Immature natural killer cell (primary cell): ENCODE data around the gene DNMBP. TPM values are rescaled to one million over a fixed set of nuclear protein-coding genes. Genes with fewer than 3 reads are reported as not detected.
"Not testable (repeated sequence)": the region's sequence is repeated elsewhere in the genome, so short reads cannot be mapped to it uniquely, and the experiment has no call there.

ENCODE experiments used
- DNase-seq, 3 donors: peaks; one replicate each; pipeline ENCODE4 v3.0.0; 2022; ENCODE audit warnings: mixed read lengths in 1 of 3
- H3K27ac Mint-ChIP-seq, 6 donors: one replicate each; pipeline ENCODE4 v1.8.0; 2020; ENCODE audit warnings: mixed read lengths in 6 of 6, mild to moderate bottlenecking in 5 of 6, inconsistent platforms in 4 of 6, moderate library complexity in 3 of 6
- H3K27me3 Mint-ChIP-seq, 3 donors: one replicate each; pipeline ENCODE4 v1.8.0; 2020 to 2021; ENCODE audit warnings: low read depth in 3 of 3, mild to moderate bottlenecking in 3 of 3, mixed read lengths in 3 of 3, moderate library complexity in 3 of 3, inconsistent platforms in 1 of 3
- H3K36me3 Mint-ChIP-seq, 3 donors: one replicate each; pipeline ENCODE4 v1.8.0; 2020; ENCODE audit warnings: mixed read lengths in 3 of 3, inconsistent platforms in 2 of 3, mild to moderate bottlenecking in 2 of 3
- H3K4me1 Mint-ChIP-seq, 2 donors: one replicate each; pipeline ENCODE4 v1.8.0; 2020; ENCODE audit warnings: inconsistent platforms in 2 of 2, mild to moderate bottlenecking in 2 of 2, mixed read lengths in 2 of 2, moderate library complexity in 1 of 2
- H3K4me3 Mint-ChIP-seq, 5 donors: one replicate each; pipeline ENCODE4 v1.8.0; 2020; ENCODE audit warnings: mild to moderate bottlenecking in 5 of 5, mixed read lengths in 5 of 5, inconsistent platforms in 3 of 5, moderate library complexity in 3 of 5
- H3K9me3 Mint-ChIP-seq, 6 donors: one replicate each; pipeline ENCODE4 v1.8.0; 2020; ENCODE audit warnings: mild to moderate bottlenecking in 6 of 6, mixed read lengths in 6 of 6, inconsistent platforms in 4 of 6, moderate library complexity in 3 of 6
- polyA plus RNA-seq, 3 donors: library from polyadenylated mRNA; unstranded; fragments of 300-500 nt; fragmentation: Illumina TruSeq; gene quantifications; one replicate each; pipeline ENCODE4 v1.2.3, GENCODE V29; 2021

Gene DNMBP
- polyA plus RNA-seq, 3 donors from 2014 or later, result 0.41 to 2.8 TPM; not detected in 1

DNA sequence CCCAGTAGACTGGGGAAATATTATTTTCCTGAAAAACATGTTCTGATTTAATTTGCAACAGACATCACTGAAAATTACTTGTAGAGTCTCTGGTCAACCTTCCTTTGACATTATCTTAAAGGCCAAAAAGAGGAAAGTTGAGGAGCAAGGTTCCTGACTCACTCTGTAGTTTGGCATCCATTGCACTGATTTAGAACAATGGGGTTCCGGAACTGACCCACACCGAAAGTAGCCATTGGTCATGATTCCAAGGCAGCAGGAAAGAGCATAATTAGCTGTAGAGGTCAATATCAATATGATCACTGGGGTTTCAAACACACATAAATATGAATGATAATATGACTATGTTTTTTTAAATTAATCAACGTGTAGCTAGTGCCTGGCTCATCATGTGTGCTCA is 65.8 kb downstream of the DNMBP start:
- H3K9me3 Mint-ChIP-seq, result no peaks in the 10 kb centered on the region
- H3K4me1 Mint-ChIP-seq, result peaks cover 0 to 6% of the 10 kb centered on the region in 2 donors
- DNase-seq, result no peak
- no peaks in the 10 kb centered on the region for H3K27me3 Mint-ChIP-seq
- peaks cover 10 to 16% (median 14%) of the 10 kb centered on the region in 3 donors for H3K36me3 Mint-ChIP-seq
- no peak overlapping the region for H3K27ac Mint-ChIP-seq
- H3K4me3 Mint-ChIP-seq, result no peak overlapping the region

DNA sequence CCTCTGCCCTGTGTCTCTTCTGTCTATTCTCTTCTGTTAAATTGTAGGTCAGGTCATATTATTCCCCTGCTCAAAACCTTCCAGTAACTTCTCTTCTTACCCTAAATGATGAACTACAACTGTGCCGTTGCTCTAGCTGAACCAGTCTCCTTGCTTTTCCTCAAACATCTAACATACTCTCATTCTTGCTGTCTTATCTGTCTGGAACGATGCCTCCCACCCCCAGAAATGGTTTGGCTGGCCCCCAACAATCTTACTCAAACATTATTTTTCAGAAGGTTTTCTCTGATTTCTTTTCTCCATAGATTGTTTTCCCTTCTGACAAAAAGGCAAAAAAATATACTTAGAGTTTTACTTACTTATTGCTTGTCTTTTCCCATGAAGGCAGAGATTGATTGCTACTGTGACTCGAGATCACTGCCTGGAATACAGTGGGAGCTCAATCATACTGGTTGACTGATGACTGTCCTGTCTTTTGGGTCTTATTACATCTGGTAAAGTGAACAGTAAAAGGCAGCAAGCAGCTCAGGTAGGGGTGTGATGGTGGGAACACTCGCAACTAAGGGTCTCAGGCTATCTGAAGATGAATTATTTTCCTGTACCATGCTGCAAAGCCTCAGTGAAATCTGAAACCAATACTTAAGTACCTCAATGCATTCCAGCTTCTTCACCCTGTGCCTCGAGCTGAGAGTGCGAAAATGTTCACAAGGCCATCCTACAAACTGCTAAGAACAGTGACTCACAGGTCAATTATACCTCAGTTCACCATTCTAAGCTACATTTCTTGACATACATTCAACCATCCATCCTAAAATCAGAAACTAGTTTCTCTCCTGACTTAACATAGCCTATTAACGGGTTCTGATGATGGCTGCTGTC is 67.6 kb downstream of the DNMBP start:
- DNase-seq, result no peak
- peaks cover 9 to 14% of the 10 kb centered on the region in 2 donors for H3K4me1 Mint-ChIP-seq
- no peak overlapping the region for H3K4me3 Mint-ChIP-seq
- H3K36me3 Mint-ChIP-seq, result peaks cover 11 to 14% (median 13%) of the 10 kb centered on the region in 3 donors
- no peaks in the 10 kb centered on the region for H3K27me3 Mint-ChIP-seq
- no peak overlapping the region for H3K27ac Mint-ChIP-seq
- no peaks in the 10 kb centered on the region for H3K9me3 Mint-ChIP-seq

DNA sequence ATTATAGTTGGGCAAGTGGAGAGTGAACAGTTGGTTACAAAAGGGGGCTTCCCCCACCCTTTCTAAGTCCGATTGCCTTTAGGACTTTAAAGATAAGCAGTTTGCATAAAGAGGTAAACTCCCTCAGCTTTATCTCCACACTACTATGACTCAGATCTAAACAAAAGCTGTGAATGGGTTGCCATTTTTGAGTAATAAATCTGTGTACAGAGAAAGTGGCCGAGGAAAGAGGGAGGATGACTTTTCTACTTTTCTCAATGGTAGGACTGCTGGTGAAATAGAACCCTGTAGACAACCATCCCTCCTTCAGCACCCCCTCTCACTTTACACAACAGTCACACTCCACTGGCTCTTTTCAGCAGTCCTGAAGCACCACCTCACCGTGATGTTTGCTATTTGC is 71.2 kb downstream of the DNMBP start:
- Mint-ChIP-seq H3K4me1 (peaks cover 9 to 15% of the 10 kb centered on the region in 2 donors), H3K36me3 (peaks cover 9 to 18% (median 13%) of the 10 kb centered on the region in 3 donors), H3K27ac (no peak overlapping the region), H3K4me3 (no peak overlapping the region), H3K9me3 (no peaks in the 10 kb centered on the region), H3K27me3 (no peaks in the 10 kb centered on the region)
- DNase-seq, result no peak

DNA sequence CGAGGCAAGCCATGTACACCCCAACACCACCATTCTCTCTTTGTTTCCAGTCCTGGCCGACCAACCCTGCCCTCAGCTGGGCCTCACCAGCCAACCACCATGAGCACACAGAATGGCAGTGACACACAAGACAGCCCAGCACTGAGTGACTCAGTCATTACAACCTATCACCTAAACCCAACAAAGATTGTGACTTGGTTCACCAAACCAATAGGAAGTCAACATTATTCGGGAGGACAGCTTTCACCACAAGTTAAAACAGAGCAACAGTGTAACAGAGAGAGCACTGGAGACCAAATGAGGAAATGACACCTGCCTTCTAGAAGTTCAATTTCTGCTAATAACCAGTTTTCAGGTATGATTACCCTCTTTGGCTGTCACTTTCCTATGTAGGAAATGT is 72.1 kb downstream of the DNMBP start:
- DNase-seq, result peak in 1 of 3 donors; percentile 1
- peaks cover 9 to 18% (median 13%) of the 10 kb centered on the region in 3 donors for H3K36me3 Mint-ChIP-seq
- no peaks in the 10 kb centered on the region for H3K9me3 Mint-ChIP-seq
- peaks cover 9 to 15% of the 10 kb centered on the region in 2 donors for H3K4me1 Mint-ChIP-seq
- no peaks in the 10 kb centered on the region for H3K27me3 Mint-ChIP-seq
- no peak overlapping the region for H3K4me3 Mint-ChIP-seq
- peak overlapping the region in 1 of 6 donors; percentile 84 for H3K27ac Mint-ChIP-seq

DNA sequence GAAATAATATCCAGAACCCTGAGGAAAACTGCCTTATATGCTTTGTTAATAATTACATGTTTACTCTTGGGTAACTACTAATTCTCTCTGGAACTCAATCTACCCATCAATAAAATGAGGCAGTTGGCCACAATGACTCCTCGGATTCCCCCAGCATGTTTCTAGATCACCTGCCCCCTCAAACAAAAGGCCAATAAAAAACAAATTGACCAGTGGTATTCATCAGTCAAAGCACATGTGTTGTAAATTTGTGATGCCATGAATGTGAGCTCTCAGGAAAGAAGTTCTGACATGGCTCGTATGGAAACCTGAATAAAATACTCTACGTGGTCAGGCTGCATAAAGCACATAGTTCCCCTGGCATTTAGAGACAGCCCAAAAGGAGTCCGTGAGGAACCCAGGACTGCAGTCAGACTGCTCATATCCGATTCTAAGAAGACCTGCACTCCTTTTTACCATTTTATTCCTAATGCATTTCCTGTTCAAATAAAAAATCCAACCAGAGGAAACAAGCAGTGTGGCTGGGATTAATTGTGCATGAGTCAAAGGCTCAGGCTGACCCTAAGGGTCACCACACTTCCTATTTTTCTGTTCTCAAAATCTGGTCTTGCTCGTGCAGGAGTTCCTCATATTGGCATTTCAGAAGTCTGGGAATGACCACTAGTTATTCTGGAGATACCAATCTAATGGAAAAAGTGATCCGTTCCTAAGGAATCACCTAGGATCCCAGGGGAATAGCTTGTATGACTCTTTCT is 77.4 kb downstream of the DNMBP start:
- not testable (repeated sequence) for DNase-seq, H3K27me3 Mint-ChIP-seq, H3K9me3 Mint-ChIP-seq, H3K36me3 Mint-ChIP-seq, H3K4me3 Mint-ChIP-seq
- Mint-ChIP-seq H3K27ac (peak overlapping the region in 1 of 6 donors; percentile 4), H3K4me1 (peaks cover under 1 to 11% of the 10 kb centered on the region in 2 donors)

DNA sequence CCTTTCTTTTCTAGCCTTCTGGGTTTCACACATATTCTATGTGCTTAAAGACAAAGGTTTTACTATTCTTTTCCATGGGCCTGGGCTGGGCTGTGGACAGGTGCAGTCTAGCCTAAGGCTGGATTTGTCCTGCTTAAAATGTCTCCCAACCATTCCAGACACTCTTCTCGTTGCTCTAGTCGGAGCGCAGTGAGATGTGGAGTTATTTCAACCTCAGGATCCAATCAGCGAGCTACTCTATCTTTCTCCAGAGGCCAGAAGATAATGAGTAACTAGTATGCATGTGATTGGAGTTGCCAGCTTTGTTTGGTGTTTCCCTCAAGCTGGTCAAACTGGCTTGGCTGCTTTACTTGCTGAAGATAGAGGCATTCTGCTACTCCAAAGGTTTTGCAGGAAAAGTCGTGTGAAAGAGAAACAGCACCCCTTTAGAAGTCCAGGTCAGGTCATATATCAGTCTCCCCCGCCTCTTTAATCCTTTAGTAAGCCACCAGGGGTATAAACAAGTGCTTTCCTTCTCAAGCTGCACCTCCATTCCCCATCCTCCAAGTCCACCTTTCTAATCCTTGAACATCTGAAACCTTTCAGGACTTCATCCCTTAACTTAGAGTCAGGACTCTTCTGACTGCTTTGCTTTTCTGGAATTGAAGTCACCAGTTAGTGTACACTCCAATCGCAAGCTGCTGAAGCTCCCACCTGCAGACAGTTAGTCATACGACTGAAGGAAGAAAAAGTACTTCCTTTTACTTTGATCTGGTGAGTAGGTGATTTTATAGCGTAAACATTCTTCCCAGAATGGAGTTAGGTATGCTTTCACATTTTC is 78.8 kb downstream of the DNMBP start:
- H3K4me3 Mint-ChIP-seq, result no peak overlapping the region
- H3K4me1 Mint-ChIP-seq, result peaks cover 0 to 10% of the 10 kb centered on the region in 2 donors
- no peaks in the 10 kb centered on the region for H3K9me3 Mint-ChIP-seq
- peak overlapping the region in 1 of 6 donors; percentile 37 for H3K27ac Mint-ChIP-seq
- no peak for DNase-seq
- H3K36me3 Mint-ChIP-seq, result peaks cover 0 to 8% (median 0%) of the 10 kb centered on the region in 3 donors
- no peaks in the 10 kb centered on the region for H3K27me3 Mint-ChIP-seq

DNA sequence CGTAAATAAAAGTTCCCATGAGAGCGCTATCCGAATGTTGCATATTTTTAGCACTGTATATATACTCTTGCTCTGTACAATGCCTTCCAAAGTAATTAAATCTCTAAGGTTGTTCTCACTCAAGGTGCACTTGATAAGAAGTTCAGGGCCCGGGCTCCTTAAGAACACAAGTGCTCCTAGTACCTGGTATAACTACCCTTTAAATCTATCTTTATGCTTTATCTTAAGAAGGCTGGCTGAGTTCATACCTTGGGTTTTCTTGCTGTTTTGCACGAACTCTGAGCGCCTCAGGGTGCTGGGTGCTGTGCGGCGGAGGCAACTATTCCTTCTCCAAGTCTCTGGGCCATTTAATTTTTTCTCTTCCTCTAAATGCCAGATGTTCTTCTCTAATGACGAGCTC is 80.4 kb downstream of the DNMBP start:
- no peak overlapping the region for H3K4me3 Mint-ChIP-seq
- H3K27ac Mint-ChIP-seq, result no peak overlapping the region
- peaks cover 2 to 10% of the 10 kb centered on the region in 2 donors for H3K4me1 Mint-ChIP-seq
- no peaks in the 10 kb centered on the region for H3K27me3 Mint-ChIP-seq
- H3K9me3 Mint-ChIP-seq, result no peaks in the 10 kb centered on the region
- peaks cover 0 to 5% (median 2%) of the 10 kb centered on the region in 3 donors for H3K36me3 Mint-ChIP-seq
- DNase-seq, result no peak

DNA sequence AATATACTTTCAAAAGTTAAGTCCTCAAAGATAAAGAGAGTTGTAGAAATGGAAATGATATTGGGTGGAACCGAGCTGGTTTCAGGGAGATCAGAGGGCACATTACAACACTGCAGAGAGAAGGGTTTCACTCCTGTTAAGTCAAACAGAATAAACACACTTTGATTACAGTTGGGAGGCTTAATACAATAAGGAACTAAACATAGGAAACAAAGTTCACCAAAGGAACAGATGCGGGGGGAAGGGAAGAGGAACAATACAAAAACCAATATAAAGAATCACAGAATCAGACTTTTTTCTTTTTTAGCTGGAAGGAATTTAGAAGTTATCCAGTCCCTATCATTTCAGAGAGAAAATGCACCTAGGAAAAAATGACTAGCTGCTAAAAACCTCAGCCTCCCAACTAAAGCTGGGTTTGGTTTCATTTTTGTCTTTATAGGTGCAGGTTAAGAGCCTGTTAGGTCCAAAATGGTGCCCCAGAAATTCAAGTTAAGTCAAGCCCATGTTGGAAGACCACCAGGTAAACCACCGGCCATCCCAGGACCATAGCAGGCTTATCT is 81.9 kb downstream of the DNMBP start:
- Mint-ChIP-seq H3K9me3 (no peaks in the 10 kb centered on the region), H3K27me3 (peaks cover 0 to 2% (median 0%) of the 10 kb centered on the region in 3 donors), H3K27ac (peak overlapping the region in 1 of 6 donors; percentile 73), H3K4me1 (peaks cover 2 to 10% of the 10 kb centered on the region in 2 donors), H3K36me3 (peaks cover 0 to 4% (median 3%) of the 10 kb centered on the region in 3 donors), H3K4me3 (no peak overlapping the region)
- DNase-seq, result no peak

DNA sequence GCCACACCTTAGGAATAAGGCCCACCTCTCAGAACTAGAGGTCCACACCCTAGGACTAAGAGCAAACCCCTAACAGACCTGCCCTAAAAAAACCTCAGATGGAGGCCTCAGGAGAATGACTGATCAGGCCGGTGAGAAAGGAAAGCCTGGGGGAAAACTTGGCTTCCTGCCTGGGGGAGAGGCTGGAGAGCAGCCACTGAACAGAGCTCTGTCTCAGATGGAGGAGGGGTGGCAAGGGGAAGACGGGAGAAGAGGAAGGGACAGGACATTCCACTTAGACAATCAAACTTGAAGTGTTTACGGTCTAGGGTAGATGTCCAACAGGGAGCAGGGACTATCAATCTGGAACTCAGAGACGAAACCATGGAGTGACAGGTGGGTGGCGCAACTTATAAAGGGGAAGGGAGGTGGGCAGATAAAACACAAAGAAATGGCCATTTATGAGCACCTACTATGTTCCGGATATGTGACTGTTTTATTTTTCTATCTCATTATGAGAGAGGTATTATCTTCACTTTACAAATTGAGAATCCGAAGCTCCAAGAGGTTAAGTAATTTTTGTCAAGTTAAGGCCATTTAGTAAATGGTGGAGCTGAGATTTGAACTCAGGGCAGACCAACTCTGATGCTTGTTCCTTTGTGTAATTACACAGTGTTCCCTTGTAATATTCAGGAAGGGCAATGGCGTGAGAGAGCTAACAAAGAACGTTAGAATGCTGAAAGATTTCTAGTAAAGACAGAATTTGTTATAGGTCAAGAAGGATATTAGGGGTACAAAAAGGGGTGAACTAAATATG is 82.6 kb downstream of the DNMBP start:
- Mint-ChIP-seq H3K4me1 (peaks cover 2 to 11% of the 10 kb centered on the region in 2 donors), H3K27me3 (peaks cover 0 to 2% (median 0%) of the 10 kb centered on the region in 3 donors), H3K4me3 (no peak overlapping the region), H3K9me3 (no peaks in the 10 kb centered on the region), H3K27ac (peak overlapping the region in 1 of 6 donors; percentile 73), H3K36me3 (peaks cover 1 to 4% (median 3%) of the 10 kb centered on the region in 3 donors)
- DNase-seq, result no peak

DNA sequence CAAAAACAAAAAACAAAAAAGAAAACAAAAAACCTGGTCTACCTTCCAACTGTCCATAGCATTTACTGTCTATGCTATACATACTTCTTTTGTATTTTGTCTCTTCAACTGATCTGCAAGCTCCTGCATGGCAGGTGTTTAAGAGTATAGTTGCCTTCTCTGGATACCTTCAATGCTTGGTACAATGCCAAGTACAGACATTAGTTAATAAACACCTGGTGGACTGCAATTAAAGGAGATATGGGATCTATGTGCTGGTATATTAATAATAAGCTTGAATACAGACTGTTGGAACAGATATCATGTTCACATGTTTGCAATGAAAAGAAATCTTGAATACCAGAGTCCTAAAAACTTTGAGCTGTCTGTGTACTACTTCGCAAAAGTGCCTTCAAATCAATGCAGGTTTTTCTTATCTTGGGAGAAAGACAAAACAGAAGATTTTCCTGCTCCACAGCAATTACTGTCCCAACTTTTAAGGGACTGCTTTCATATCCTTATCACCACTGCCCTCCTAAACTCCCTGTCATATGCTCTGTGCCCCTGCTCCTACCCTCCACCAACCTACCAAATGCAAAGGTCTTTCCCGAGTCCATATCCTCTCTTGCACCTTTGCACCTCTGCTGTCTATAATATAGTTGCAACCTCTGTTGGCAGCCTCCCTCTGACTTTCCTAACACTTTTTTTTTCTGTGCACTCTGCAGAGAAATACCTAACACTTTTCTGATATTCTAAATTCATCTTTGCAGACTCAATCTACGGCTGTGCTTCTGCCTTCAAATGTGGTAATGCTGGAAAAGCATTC is 85.1 kb downstream of the DNMBP start:
- Mint-ChIP-seq H3K27ac (no peak overlapping the region), H3K36me3 (peaks cover 0 to 10% (median 8%) of the 10 kb centered on the region in 3 donors), H3K4me3 (no peak overlapping the region), H3K9me3 (no peaks in the 10 kb centered on the region), H3K4me1 (peaks cover 2 to 15% of the 10 kb centered on the region in 2 donors), H3K27me3 (peaks cover 0 to 2% (median 0%) of the 10 kb centered on the region in 3 donors)
- DNase-seq, result no peak

DNA sequence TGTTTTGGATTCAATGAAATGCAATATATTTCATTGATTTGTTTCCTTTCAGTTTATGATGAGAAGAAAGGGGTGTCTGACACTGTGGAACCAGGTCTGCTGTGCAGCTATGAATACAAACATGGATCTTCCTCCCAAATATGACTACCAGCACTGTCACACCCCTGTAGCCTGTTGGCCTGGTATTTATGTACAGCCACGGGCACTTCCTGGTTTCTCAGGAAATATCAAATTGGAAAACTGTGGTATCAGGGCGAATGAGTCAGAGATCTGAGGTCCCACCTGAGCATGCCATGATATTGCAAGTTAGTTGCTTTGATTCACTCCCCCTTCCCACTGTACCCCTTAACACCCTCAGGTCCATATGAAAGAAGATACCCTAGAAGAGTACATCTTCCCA is 87.8 kb downstream of the DNMBP start:
- peaks cover 3 to 10% (median 8%) of the 10 kb centered on the region in 3 donors for H3K36me3 Mint-ChIP-seq
- peaks cover 4 to 5% of the 10 kb centered on the region in 2 donors for H3K4me1 Mint-ChIP-seq
- no peak overlapping the region for H3K4me3 Mint-ChIP-seq
- no peak overlapping the region for H3K27ac Mint-ChIP-seq
- peaks cover 0 to 2% (median 0%) of the 10 kb centered on the region in 3 donors for H3K27me3 Mint-ChIP-seq
- H3K9me3 Mint-ChIP-seq, result no peaks in the 10 kb centered on the region
- no peak for DNase-seq

DNA sequence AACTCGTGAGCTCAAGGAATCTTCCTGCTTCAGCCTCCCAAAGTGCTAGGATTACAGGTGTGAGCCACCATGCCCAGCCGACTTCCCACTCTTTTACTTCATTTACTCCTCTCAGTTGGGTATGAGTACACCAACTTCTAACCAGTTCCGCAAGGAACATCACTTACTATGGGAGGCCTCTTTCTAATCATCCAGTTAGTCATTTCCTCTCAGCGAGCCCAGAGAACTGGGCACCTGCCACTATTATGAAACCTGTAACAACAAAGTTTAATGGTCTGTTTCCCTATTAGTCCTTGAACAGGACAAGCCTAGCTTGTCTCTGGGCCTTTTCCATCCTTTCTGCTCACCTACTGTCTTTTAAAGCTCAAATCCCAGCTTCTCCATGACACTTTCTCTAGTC is 88.8 kb downstream of the DNMBP start:
- Mint-ChIP-seq H3K27ac (peak overlapping the region in 1 of 6 donors; percentile 13), H3K4me1 (peaks cover 4 to 5% of the 10 kb centered on the region in 2 donors), H3K4me3 (no peak overlapping the region), H3K36me3 (peaks cover 3 to 10% (median 8%) of the 10 kb centered on the region in 3 donors), H3K9me3 (no peaks in the 10 kb centered on the region), H3K27me3 (peaks cover 0 to 2% (median 0%) of the 10 kb centered on the region in 3 donors)
- DNase-seq, result no peak
